ENCODE data around the gene PCGF2. TPM values are rescaled to one million over a fixed set of nuclear protein-coding genes. Genes with fewer than 3 reads are reported as not detected.

The PCGF2 gene
- total RNA-seq, 6 donors from 2014 or later = 14.6 to 51.7 (median 31.9) TPM

DNA sequence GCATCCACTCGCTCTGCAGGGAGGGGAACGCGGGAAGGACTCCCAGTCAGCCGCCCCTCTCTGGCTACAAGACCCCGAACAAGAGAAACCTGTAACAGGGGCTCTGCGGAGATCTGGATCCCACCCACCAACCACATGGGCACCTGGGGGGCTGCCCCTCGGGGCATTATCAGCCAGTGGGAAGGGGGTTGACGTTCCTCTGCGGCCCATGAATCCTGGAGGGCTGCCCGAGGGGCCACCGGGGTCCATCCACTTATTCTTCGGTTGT, 1.8 kb upstream of the PCGF2 start:
- Histone ChIP-seq H3K27me3 (peaks cover 0 to 14% (median 2%) of the 10 kb centered on the region in 4 donors), H3K36me3 (peaks cover 0 to 7% (median 1%) of the 10 kb centered on the region in 4 donors), H3K27ac (peak overlapping the region; percentile 89 to 95 (median 92)), H3K9me3 (no peaks in the 10 kb centered on the region), H3K4me1 (peaks cover 61 to 83% (median 76%) of the 10 kb centered on the region in 4 donors), H3K4me3 (peak overlapping the region; percentile 46 to 86 (median 84))
- WGBS, 2 donors = 8 to 11% methylated on average over 6 to 12 of the region's 12 CpGs
- DNase-seq = no peak
- TF ChIP-seq POLR2AphosphoS5 (IDR thresholded peaks at IDR 0.05) (no peak), EP300 (IDR thresholded peaks at IDR 0.05) (no peak), POLR2A (IDR thresholded peaks at IDR 0.05) (no peak)
- TF ChIP-seq, protein P1, sequence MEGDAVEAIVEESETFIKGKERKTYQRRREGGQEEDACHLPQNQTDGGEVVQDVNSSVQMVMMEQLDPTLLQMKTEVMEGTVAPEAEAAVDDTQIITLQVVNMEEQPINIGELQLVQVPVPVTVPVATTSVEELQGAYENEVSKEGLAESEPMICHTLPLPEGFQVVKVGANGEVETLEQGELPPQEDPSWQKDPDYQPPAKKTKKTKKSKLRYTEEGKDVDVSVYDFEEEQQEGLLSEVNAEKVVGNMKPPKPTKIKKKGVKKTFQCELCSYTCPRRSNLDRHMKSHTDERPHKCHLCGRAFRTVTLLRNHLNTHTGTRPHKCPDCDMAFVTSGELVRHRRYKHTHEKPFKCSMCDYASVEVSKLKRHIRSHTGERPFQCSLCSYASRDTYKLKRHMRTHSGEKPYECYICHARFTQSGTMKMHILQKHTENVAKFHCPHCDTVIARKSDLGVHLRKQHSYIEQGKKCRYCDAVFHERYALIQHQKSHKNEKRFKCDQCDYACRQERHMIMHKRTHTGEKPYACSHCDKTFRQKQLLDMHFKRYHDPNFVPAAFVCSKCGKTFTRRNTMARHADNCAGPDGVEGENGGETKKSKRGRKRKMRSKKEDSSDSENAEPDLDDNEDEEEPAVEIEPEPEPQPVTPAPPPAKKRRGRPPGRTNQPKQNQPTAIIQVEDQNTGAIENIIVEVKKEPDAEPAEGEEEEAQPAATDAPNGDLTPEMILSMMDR (IDR thresholded peaks at IDR 0.05) = no peak
- ATAC-seq (ENCODE audit: low FRiP score in 2 of 2) = no peak

DNA sequence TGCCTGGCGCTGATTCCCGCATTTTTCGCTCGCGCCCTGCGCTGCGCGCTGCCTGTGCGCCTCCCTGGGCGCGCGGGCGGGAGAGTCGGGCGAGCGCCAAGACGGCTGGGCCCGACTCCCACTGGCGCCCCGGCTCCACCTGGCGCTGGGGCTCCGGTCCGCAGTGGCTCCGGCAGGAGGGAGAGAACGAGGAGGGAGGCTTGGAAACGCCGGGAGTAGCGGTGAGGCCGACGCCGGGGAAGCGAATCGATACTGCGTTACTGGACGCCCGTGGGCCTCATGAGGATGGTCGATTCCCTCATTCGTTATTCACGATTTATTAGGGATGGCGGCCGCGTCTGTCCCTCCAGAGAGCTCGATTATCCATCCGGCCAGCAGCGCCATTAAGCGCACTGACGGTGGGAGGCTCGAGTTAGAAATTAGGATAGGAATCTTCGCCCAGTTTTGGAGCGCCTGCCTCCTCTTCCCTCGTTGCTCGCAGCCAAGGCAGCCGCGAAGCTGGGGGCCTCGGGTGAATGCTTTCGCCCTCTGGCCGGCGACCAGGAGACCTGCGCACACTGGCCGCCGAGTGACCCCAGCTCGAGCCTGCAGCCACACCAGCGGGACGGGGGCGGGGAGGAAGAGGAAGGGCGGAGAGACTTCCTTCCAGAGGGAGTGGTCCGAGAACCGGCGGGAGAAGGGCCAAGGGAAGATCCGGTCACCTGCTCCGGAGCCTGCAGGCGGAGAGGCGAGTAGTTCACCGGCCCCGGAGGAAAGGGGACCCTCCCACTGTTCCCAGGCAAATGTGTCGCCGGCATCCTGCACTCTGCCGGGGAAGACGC, 1.3 kb upstream of the PCGF2 start:
- TF ChIP-seq POLR2A (IDR thresholded peaks at IDR 0.05) (peak in 3 of 4 donors; percentile 27 to 77 (median 57)), POLR2AphosphoS5 (IDR thresholded peaks at IDR 0.05) (peak; percentile 82 to 92), EP300 (IDR thresholded peaks at IDR 0.05) (peak in 2 of 4 donors; percentile 73 to 83)
- TF ChIP-seq, protein P1 (IDR thresholded peaks at IDR 0.05) = peak in 3 of 6 experiments; percentile 4 to 8 (median 5)
- ATAC-seq (ENCODE audit: low FRiP score in 2 of 2) = peak; percentile 38 to 51
- Histone ChIP-seq H3K4me1 (peaks cover 58 to 82% (median 78%) of the 10 kb centered on the region in 4 donors), H3K27me3 (peaks cover 0 to 14% (median 2%) of the 10 kb centered on the region in 4 donors), H3K36me3 (peaks cover 0 to 2% (median 0%) of the 10 kb centered on the region in 4 donors), H3K27ac (peak overlapping the region; percentile 89 to 95 (median 92)), H3K9me3 (no peaks in the 10 kb centered on the region), H3K4me3 (peak overlapping the region; percentile 46 to 86 (median 84))
- WGBS, 2 donors = 0 to 2% methylated on average over 2 to 47 of the region's 79 CpGs
- DNase-seq = peak; percentile 91 to 93

DNA sequence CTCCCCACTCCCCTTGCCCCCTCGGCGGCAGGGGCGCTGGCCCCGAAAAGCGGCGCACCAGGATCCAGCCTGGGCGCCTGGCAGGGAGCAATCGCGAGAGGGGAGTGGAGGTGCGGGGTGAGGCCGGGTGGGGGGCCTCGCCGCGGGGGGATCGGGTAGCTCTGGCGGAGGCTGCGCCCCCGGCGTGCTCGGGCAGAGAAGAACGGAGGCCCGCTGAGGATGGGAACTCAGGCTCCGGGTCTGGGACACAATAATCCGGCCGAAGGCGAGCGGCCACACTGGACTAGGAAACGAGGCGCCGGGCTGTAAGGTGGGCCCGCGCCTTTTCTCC, 721 bp upstream of the PCGF2 start:
- WGBS, 2 donors = 0% methylated on average over 9 to 29 of the region's 32 CpGs
- H3K27me3 ChIP-seq = peaks cover 0 to 14% (median 2%) of the 10 kb centered on the region in 4 donors
- H3K4me1 ChIP-seq = peaks cover 58 to 82% (median 80%) of the 10 kb centered on the region in 4 donors

DNA sequence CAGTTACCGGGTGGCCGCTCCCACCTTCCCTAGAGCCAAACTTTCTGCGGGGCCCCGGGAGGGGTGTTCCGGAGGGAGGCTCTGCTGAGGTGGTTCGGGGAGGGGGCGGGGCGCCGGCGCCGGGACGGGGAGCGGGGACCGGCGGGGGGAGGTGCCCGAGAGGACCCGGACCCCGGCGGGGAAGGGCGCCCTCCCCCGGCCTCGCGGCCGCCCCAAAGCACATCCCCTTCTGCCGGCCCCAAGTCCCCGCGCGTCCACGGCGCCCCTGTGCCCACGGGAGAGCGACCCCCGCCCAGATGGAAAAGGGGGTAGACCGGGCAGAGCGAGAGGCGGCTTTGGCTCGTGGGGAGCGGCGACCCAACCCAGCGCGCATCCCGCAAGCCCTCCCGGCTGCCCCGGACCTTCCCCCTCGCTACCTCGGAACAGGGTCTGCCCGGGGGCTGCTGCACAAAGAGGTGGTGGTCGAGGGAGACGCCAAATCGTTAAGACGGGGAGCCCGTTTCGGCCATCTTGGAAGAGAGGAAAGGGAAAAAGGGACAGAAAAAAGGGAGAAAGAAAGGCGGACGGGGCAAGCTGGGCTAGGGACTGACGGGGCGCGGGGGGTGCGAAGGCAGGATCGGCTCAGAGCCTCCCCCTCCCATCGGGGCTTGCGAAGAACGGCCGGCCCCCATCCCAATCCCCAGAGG, 530 bp downstream of the PCGF2 start:
- Histone ChIP-seq H3K27ac (peak overlapping the region; percentile 89 to 95 (median 92)), H3K4me1 (peaks cover 62 to 86% (median 84%) of the 10 kb centered on the region in 4 donors), H3K9me3 (no peaks in the 10 kb centered on the region), H3K36me3 (no peaks in the 10 kb centered on the region), H3K27me3 (peaks cover 0 to 14% (median 2%) of the 10 kb centered on the region in 4 donors), H3K4me3 (peak overlapping the region; percentile 84 to 97 (median 86))
- 2% methylated on average over 31 to 43 of the region's 64 CpGs for WGBS, 2 donors
- DNase-seq (peak in 1 of 2 donors; percentile 92), ATAC-seq (ENCODE audit: low FRiP score in 2 of 2) (peak in 1 of 2 donors; percentile 0)
- TF ChIP-seq EP300 (IDR thresholded peaks at IDR 0.05) = no peak
- TF ChIP-seq, protein P1 (IDR thresholded peaks at IDR 0.05) = peak in 1 of 6 experiments; percentile 28

More for the DNA sequence above, 721 bp upstream of the PCGF2 start:
- DNase-seq (peak in 1 of 2 donors; percentile 89), ATAC-seq (ENCODE audit: low FRiP score in 2 of 2) (no peak)
- no peaks in the 10 kb centered on the region for H3K9me3 ChIP-seq
- peak overlapping the region; percentile 89 to 95 (median 92) for H3K27ac ChIP-seq
- TF ChIP-seq EP300 (IDR thresholded peaks at IDR 0.05) (no peak), POLR2A (IDR thresholded peaks at IDR 0.05) (no peak), POLR2AphosphoS5 (IDR thresholded peaks at IDR 0.05) (no peak)
- TF ChIP-seq, protein P1 (IDR thresholded peaks at IDR 0.05) = no peak
- peak overlapping the region; percentile 46 to 86 (median 84) for H3K4me3 ChIP-seq
- no peaks in the 10 kb centered on the region for H3K36me3 ChIP-seq
